ENCODE data around the gene MSRB1.

Gene MSRB1

DNA sequence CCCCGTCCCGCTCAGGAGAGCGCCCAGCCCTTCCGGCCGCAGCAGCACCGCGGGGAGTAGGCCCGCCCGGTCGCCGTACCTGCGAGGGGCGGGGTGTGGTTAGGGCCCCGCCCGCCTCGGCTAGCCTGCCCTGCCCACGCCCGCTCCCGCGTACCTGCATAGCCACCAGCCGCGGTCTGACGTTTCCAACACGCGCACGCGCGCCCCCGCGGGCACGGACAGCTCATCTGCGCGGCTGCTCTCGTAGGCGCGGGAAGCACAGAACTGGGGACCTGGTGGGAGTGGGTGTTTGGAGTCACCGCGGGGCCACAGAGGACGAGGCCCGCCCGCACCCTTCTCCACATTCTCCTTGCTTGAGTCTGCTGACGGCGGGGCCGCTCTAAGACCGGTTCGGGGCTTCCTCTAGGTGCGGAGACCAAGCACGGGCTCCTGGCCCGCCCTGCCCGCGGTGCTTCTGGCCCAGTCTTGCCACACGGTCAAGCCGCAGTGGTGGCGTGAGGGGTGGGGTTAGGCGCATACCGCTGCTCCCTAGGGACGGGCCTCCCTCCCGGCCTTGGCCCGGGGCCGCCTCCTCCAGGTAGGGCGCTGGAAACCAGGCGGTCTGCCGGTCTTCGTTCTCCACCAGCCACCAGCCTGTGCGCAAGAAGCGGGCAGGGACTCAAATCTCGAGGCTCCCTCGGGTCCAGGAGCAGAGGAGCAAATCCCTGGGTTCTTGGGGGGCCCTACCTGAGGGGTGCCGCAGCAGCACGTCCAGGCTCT is 36.5 kb upstream of the MSRB1 start:
- peak in 1 of 2 donors; percentile 39 for DNase-seq (ENCODE audit: low read depth in 2 of 2)

- no peak for DNase-seq (ENCODE audit: low read depth in 2 of 2)
These were observed 35.6 kb upstream of the MSRB1 start for GRCh38 chr16:1978476-1979120.

- DNase-seq (ENCODE audit: low read depth in 2 of 2): no peak
These were observed 34.9 kb upstream of the MSRB1 start for GRCh38 chr16:1977875-1978268.

- DNase-seq (ENCODE audit: low read depth in 2 of 2): no peak
These were observed 34.2 kb upstream of the MSRB1 start for GRCh38 chr16:1976951-1977874.

- no peak for DNase-seq (ENCODE audit: low read depth in 2 of 2)
These were observed 33.2 kb upstream of the MSRB1 start for GRCh38 chr16:1976216-1976520.

DNA sequence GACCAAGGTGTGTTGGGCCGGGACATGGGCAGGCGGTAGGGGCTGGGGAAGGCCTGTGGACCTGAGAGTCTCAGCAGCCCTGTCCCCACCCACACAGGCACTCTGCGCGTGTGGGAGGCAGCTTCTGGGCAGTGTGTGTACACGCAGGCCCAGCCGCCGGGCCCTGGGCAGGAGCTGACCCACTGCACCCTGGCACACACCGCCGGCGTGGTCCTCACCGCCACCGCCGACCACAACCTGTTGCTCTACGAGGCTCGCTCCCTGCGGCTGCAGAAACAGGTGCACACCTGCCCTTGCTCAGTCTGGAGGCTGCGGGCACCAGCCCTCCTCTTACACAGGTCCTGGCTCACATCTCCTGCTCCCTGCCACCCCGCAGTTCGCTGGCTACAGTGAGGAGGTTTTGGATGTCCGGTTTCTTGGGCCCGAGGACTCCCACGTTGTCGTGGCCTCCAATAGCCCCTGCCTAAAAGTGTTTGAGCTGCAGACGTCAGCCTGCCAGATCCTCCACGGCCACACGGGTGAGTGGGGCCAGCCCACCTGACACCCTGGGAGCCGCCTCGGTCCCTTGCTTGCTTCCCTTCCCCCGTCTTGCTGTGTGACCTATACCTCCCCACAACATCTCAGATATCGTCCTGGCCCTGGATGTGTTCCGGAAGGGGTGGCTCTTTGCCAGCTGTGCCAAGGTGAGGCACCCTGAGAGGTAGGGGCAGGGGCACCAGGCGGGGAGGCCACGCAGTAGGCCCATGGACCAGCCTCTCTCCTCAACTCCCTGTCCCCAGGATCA is 32.6 kb upstream of the MSRB1 start:
- DNase-seq (ENCODE audit: low read depth in 2 of 2): no peak

DNA sequence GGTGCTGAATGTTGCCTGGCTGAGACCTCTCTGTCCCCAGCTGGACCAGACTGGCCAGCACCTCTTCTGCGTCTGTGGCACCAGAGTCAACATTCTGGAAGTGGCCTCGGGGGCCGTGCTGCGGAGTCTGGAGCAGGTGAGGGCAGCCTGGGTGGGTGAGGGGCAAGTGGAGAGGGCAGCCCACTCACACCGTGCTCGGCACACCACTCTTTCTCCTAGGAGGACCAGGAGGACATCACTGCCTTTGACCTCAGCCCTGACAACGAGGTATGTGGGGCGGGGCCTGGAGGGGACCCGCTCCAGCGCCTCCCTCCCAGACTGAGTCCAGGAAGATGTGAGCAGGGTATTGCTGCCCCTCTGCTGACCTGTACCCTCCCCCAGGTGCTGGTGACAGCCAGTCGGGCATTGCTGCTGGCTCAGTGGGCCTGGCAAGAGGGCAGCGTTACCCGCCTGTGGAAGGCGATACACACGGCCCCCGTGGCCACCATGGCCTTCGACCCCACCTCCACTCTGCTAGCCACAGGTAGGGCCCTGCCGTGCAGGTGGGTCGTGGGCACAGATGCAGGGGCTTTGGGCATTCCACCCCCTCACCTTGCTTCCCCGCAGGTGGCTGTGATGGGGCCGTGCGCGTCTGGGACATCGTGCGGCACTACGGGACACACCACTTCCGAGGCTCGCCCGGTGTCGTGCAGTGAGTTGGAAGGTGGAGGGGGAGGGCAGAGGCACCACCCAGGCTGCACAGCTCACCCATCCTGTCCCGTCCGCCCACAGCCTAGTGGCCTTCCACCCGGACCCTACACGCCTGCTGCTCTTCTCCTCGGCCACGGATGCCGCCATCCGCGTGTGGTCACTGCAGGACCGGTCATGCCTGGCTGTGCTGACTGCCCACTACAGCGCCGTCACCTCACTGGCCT is 31.4 kb upstream of the MSRB1 start:
- DNase-seq (ENCODE audit: low read depth in 2 of 2): no peak

DNA sequence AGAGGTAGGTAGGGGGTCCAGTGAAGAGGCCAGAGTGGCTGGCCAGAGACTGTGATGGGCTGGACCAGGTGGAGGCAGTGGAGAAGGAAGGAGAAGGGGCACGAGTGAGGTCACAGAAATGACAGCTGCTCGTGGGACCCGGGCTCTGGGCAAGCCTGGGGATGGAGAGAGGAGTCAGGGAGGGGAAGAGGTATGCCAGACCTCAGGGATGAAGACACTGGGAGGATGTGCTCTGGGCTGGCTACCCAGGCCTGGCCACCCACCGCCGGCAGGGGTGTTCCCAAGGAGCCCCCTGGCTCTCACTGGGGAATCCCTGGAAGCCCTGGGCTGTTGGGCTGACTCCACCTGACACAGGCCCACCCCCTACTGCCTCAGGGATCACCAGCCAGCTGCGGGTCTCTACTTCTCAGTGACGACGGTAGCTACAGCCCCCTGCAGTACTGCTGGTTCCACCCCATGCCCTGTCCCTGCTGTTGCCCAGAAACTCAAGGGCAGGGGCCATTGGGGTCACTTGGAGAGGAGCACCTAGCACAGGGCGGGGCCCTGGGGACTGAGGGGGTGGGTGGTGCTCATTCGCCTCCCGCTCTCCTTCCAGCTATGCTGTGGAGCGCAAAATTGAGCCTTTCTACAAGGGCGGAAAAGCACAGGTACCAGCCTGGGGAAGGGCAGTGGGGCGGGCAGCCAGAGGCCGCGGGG is 30.6 kb upstream of the MSRB1 start:
- no peak for DNase-seq (ENCODE audit: low read depth in 2 of 2)

GRCh38 chr16:1972490-1972877 is 29.5 kb upstream of the MSRB1 start:
- DNase-seq (ENCODE audit: low read depth in 2 of 2): no peak

DNA sequence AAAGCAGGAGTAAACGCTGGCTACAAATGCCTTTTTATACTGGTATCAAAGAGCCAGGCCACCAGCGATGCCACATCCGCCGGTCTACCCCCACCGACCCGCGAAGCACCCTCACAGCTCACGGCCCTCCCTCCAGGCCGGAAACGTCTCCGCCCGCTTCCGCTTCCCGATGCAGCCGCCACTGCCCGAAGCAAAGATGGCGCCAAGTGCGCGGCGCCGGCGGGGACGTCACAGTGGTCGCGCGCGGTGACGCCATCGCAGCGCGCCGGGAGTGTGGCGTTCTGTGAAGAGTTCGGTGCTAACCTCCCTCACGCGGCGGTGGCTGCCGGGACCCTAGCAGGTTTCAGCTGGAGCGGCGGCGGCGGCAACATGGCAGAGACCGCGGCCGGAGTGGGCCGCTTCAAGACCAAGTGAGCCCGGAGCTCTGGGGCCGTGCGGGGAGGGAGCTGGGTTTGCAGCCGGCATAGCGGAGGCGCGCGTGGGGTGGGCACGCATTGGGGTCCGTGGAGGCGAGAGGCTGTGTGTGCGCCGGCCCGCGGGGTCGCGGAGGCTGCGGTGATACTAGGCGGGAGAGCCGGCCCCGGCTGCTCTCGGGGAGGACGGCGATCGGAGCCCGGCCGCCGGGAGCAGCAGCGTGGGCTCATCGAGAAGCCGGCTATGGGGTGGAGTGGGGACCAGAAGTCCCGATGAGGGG is 28.9 kb upstream of the MSRB1 start, which contains the start of gene TBL3:
TSS of gene TBL3 (plus strand) at position 258 of the 694 bp plus-strand sequence. CDS start at position 370, 112 bp downstream.
- peak; percentile 93 to 94 for DNase-seq (ENCODE audit: low read depth in 2 of 2)

GRCh38 chr16:1968146-1968953 is 25.4 kb upstream of the MSRB1 start:
- DNase-seq (ENCODE audit: low read depth in 2 of 2): no peak

DNA sequence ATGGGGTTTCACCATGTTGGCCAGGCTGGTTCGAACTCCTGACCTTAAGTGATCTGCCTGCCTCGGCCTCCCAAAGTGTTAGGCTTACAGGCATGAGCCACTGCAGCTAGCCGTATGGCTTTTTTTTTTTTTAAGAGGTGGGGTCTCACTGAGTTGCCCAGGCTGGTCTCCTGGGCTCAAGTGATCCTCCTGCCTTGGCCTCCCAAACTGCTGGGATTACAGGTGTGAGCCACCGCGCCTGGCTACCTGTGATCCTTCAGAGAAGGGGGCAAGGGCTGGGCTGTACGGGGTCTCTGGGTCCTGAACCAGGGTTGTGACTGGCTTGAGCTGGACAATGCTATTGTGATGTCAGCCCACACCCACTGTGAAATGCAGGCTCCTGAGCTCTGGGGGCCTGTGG is 23.5 kb upstream of the MSRB1 start, which contains the start of gene RNF151:
TSS of gene RNF151 (plus strand) at position 397 of the 400 bp plus-strand sequence. CDS start 26 bp downstream, outside the sequence.
- no peak for DNase-seq (ENCODE audit: low read depth in 2 of 2)

- no peak for DNase-seq (ENCODE audit: low read depth in 2 of 2)
These were observed 22.5 kb upstream of the MSRB1 start for GRCh38 chr16:1965396-1966001.

- DNase-seq (ENCODE audit: low read depth in 2 of 2): peak; percentile 95 to 97
These were observed 21.8 kb upstream of the MSRB1 start, which contains the start of gene RPS2 for GRCh38 chr16:1964506-1965395. TSS of gene RPS2 (minus strand) at chr16:1964826. CDS start at chr16:1964625, 201 bp downstream.

GRCh38 chr16:1963806-1964505 is 21.0 kb upstream of the MSRB1 start:
- DNase-seq (ENCODE audit: low read depth in 2 of 2): peak in 1 of 2 donors; percentile 32
